ENCODE results near the gene VRK1.

DNA sequence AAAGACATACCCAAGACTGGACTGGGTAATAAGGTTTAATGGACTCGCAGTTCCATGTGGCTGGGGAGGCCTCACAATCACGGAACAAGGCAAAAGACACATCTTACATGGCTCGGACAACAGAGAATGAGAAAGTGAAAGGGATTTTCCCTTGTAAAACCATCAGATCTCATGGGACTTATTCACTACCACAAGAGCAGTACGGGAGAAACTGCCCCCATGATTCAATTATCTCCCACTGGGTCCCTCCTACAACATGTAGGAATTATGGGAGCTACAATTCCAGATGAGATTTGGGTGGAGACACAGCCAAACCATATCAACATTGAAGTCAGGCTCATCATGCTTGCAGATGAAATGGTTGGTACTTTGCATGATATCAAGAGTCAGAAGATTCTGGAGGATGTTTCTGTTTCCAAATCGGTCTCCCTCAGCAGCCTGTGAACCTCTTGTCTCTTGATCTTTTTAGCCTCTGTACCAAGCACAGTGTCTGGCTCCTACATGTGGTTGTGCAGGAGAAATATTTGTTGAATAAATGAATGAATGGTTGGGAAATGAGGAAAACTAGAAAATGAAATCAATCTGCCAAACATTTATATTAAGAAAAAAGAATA lies 98.6 kb downstream of the VRK1 start:
- TF ChIP-seq POLR2A (IDR thresholded peaks at IDR 0.05; ENCODE audit: low read depth, low read length) (no peak), DPF2 (IDR thresholded peaks at IDR 0.05) (peak; percentile 57), FOXM1 (IDR thresholded peaks at IDR 0.05; ENCODE audit: low read depth, low read length) (no peak)
- TF ChIP-seq, protein P1, sequence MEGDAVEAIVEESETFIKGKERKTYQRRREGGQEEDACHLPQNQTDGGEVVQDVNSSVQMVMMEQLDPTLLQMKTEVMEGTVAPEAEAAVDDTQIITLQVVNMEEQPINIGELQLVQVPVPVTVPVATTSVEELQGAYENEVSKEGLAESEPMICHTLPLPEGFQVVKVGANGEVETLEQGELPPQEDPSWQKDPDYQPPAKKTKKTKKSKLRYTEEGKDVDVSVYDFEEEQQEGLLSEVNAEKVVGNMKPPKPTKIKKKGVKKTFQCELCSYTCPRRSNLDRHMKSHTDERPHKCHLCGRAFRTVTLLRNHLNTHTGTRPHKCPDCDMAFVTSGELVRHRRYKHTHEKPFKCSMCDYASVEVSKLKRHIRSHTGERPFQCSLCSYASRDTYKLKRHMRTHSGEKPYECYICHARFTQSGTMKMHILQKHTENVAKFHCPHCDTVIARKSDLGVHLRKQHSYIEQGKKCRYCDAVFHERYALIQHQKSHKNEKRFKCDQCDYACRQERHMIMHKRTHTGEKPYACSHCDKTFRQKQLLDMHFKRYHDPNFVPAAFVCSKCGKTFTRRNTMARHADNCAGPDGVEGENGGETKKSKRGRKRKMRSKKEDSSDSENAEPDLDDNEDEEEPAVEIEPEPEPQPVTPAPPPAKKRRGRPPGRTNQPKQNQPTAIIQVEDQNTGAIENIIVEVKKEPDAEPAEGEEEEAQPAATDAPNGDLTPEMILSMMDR (IDR thresholded peaks at IDR 0.05 in 2 of 3, conservative IDR thresholded peaks at IDR 0.05 in 1 of 3; ENCODE audit: control insufficient read depth in 2 of 3, extremely low read depth in 1 of 3, insufficient read depth in 1 of 3, low read depth in 3 of 3, low read length in 3 of 3) = peak in 1 of 3 experiments; percentile 21; a peak in 2 of 6 replicates

Measured in GM12878 (cell line).